Stimulated activated CD8-positive, alpha-beta memory T cell treated with anti-CD3 and anti-CD28 coated beads, Interleukin-4, amount 100 ng/mL, for 48 hours (primary cell): ENCODE data around the gene RNF208.

Experiments
- DNase-seq: peaks from one replicate; pipeline ENCODE4 v3.0.0-alpha.2; 2020

Gene RNF208

GRCh38 chr9:137237759-137238726 lies 16.0 kb upstream of the RNF208 start:
- DNase-seq = no peak

GRCh38 chr9:137236936-137237421 lies 14.9 kb upstream of the RNF208 start:
- no peak for DNase-seq

DNA sequence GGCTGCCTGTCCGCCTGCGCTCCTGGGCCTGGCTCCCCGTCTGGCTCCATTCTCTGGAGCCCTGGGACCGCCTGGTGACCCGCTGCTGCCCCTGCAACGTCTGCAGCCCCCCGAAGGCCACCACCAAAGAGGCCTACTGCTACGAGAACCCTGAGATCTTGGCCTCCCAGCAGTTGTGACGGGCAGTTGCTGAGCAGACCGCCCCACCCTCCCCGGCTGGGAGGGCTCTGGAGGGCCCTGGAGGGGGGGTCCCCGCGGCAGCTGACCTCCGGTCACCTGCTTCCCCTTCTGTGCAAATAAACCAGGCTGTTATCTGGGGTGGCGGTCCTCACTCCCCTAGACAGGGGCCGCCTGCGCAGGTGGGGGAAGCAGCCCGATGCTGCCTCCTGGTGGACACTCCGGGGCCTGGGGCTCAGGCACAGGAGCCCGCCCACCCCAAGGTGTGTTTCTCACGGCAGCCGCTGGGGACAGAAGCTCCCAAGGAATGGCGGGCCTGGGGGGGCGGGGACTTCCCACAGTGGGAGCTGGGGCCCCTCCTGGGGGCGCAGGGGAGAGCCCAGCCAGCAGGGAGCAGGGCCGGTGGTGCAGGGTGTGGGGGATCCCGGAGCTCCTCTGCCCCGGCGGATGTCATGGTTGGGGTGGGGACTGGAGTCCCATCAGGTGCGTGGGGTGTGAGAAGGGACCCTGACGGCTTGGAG lies 14.3 kb upstream of the RNF208 start:
- DNase-seq = peak; percentile 97

DNA sequence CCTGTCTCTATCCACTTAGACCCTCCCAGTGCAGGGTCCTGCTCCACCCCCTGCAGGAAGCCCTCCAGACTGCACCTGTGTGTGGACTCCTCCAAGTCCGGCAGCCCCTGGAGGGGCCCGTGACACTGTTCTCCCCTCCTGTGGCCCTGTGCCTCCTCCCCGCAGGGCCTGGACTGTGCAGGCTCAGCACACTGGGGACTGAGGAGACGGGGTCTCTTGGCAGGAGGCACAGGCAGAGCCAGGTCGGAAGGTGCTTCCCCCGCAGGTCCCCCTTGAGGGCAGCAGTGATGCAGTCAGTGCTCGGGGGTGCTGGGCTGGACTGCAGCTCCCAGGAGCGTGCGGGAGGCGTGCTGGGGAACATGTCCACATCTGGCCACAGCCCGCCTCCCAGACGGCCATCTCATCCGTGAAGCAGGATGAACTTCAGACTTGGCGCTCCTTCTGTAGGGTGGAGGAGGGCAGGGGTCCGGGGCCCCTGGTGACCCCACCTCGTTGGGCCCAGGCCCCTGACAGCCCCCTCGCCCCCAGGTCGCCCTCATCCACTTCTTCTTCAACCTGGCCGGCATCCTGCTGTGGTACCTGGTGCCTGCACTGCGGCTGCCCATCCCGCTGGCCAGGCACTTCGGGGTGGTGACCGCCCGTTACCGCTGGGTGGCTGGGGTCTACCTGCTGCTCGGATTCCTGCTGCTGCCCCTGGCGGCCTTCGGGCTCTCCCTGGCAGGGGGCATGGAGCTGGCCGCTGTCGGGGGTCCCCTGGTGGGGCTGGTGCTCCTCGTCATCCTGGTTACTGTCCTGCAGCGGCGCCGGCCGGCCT lies 13.6 kb upstream of the RNF208 start:
- DNase-seq = no peak

DNA sequence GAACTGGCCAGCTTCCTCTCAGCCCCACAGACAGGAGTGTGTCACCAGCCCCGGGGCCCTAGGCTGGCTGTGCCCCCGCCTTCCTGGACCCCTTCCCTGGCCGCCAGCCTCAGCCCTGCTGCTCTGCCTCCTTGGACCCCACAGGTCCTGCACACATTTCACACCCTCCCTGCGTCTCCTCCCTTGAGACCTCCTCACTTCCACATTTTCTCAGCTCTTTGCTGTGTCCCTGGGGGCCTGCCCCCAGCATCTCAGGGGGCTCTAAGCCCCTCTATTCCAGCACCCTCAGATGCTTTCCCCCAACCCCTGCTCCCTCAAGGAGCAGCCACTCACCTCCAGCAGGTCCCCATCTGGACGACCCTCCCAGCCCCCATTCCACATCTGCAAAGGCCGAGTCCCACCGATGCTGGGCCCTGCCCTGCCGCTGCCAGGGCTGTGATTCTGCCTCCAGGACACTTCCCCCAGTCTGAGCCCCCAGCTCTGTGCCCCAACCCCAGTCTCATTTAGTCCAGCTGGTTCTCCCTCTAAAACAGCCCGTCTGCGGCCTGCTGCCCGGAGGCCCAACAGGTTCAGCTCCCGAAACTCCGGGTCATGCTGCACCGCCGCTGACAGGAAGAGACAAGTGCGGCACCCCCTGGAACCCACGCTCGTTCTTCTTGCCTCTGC lies 12.9 kb upstream of the RNF208 start:
- DNase-seq = no peak

GRCh38 chr9:137234055-137234697 lies 12.1 kb upstream of the RNF208 start:
- no peak for DNase-seq

- no peak for DNase-seq
These were observed 11.3 kb upstream of the RNF208 start for GRCh38 chr9:137233143-137233980.

DNA sequence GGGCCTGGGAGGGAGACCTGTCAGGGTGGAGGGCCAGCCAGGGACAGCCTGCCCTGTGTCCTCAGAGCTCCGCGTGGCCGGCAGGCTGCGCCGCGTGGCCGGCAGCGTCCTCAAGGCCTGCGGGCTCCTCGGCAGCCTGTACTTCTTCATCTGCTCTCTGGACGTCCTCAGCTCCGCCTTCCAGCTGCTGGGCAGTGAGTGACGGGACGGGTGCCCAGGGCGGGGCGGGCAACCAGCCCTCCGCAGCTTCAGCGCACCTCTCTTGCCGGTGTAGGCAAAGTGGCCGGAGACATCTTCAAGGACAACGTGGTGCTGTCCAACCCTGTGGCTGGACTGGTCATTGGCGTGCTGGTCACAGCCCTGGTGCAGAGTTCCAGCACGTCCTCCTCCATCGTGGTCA lies 10.5 kb upstream of the RNF208 start:
- no peak for DNase-seq

DNA sequence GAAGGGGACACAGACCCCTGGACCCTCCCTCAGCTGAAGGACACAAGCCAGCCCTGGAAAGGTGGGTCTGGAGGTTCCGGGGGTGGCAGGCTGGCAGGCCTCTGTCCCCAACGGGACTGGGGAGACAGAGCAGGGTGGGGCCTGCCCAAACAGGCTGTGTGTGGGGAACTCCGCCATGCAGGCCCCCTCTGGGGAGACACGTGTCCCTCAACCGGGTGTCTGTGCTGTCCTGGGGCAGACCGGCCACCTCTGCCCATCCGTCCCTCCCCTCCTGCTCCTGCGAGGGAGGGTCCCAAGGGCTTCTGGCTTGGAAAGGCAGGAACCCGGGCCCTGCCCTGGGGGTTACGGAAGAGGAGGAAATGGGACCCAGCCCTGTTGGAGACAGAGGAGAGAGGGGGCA lies 10.1 kb upstream of the RNF208 start:
- no peak for DNase-seq

GRCh38 chr9:137231372-137232039 lies 9.5 kb upstream of the RNF208 start:
- DNase-seq = no peak

- no peak for DNase-seq
These were observed 8.8 kb upstream of the RNF208 start, which contains the start of gene SLC34A3 for GRCh38 chr9:137230705-137231371. Gene SLC34A3 (plus strand): TSS chr9:137230901. CDS start chr9:137231703, 802 bp downstream.

DNA sequence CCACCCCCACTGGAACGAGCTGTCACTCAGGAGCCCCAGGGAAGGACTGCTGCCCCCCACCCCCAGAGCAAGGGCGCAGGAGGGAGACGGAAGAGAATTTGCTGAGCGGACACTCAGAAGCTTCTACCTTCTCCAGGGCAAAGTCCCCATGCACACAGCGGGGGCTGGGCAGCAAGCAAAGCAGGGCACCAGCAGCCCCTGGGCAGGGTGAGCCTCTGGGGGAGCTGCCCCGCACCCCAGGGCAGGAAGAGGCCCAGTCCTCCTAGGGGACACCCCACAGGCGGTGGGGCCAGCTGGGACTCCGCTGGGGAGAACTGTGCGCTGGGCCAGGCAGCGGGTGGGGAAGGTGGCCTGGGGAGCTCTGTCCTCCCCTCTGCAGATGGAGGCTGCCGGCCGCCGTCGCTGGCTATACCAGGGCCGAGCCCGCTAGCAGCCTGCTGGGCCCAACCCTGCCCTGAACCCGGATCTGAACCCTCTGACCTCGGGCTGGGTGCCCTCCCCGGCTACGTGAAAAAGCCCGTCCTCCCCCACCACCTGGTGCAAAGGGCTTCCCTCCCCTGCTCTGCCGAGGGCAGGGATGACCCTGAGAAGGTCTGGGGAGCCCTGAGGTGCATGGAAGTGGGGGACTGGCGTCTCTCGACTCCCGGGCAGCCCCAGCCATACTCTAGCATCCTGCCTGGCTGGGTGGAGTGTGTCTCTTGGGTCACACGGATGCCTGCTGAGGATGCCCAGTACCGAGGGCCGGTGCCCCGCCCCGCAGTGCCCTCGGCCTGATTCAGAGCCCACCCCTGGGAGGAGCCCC lies 8.1 kb upstream of the RNF208 start:
- no peak for DNase-seq

GRCh38 chr9:137228968-137229896 lies 7.2 kb upstream of the RNF208 start:
- no peak for DNase-seq

GRCh38 chr9:137228506-137228967 lies 6.5 kb upstream of the RNF208 start:
- DNase-seq = no peak

DNA sequence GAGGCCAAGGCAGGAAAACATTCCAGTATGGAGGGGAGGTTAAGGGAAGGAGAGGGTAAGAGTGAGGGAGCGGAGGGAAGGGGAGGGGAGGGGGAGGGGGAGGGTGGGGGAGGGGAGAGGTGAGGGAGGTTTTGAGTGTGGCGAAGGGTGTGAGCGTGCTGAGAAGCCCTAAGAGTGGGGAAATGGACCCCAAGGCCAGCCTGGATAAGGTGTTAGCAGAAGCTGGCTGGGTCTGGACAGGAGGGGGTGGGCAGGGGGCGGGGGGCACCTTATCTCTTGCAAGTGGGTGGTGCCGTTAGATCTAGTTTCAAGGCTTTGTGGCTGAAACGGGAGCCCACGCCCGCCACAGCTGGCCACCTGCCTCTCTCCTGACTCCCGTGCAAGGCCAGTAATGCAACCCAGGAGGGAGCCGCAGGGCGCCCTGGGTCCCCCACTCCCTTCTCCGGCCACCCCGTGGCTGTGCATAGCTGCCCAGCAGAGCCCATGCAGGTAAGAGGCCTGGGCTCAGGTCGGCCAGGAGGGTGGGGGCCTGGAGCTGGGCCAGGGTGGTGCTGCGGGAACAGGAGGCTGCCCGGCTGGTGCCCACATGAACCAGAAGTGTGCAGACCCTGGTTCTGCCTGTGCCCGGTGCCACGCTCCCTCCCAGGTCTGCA lies 5.9 kb upstream of the RNF208 start:
- no peak for DNase-seq

DNA sequence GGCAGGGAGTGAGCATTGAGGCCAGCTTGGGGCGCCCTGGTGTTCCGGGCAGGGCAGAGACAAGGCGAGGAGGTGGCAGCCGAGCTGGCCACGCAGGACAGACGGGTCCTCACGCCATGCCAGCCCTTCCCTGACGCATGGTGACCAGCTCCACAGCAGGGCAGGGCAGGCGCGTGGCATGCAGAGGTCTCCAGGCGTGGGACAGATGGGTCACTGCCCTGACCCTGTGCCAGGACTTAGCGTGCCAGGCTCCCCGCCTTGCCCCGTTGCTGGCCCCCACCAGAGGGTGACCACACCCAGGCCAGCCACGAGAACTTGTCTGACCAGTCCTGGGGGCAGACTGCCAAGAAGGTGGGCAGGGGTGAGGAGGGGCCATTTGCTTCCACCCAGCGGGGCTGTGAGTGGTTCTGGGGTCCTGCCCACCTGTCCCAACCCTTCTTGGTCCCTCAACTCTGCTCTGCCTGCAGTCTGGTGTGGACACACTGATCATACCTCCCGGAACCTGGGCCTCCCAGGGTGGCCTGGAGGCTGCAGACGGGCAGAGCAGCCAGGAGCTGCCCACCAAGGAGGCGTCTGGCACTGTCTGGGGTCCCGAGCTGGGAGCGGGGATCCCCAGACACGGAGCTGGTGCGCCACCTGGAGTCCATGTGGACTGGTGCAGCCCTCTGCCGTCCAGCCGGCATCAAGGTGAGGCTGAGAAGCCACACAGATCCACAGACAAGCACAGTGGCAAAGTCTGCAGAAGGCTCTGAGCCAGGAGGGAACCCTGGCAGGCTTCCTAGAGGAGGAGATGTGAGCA lies 5.2 kb upstream of the RNF208 start, which contains the start of gene RNF224:
Gene RNF224 (plus strand): TSS at position 449 of the 799 bp plus-strand sequence. CDS start 834 bp downstream, outside the sequence.
- peak; percentile 91 for DNase-seq
